ENCODE results near the gene FKBP1B.
A peak's percentile ranks its signal among the peaks of the same experiment; 100 is the strongest.

The FKBP1B gene

DNA sequence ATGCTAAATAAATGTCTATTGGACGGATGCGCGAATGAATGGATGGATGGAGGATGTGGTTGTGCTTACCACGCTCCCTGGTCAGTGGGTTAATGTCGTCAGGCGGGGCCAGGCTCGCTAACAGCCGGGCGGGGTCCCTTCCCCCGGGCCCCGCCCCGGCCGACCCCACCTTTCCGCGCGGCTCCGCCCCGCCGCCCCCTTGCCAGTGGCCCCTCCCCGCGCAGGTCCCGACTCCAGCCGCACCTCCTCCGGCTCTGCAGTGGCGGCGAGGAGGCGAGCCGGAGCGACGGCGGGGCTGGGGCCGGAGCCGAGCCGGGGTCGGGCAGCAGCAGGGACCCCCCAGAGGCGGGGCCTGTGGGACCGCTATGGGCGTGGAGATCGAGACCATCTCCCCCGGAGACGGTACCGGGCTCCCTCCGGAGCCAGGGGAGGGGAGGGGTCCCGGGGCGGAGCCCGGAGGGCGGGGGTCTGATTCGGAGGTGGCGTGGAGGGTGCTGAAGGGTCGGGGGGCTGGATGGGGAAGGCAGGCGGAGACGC lies at the start of gene FKBP1B:
Gene FKBP1B (plus strand): TSS at position 257 of the 537 bp plus-strand sequence. CDS start 109 bp downstream, at position 366.
- POLR2A ChIA-PET: interaction anchor here (1.1 kb wide), 1 partner anchor 122 kb away, joined by 3 read pairs; the partner anchor contains the start of gene ATAD2B
- peak within 1 kb of the TSS; percentile 64 for H3K4me3 ChIP-seq (ENCODE audit: low read depth, low read length)
- TF ChIP-seq CTCF (IDR thresholded peaks at IDR 0.05; ENCODE audit: insufficient read depth, low read length, missing control alignments): no peak
- DNase-seq (ENCODE audit: low read depth, low spot score): no peak
- CTCF ChIA-PET: interaction anchor here (1.1 to 2.0 kb wide), 2 partner anchors 16 to 35 kb away, joined by 4 to 11 read pairs; partner anchors contain the start of gene TP53I3

GRCh38 chr2:24007693-24008092 lies 41.8 kb upstream of the FKBP1B start:
- POLR2A ChIA-PET: no interaction called here
- no peak for DNase-seq (ENCODE audit: low read depth, low spot score)
- no peak overlapping the region for H3K4me3 ChIP-seq (ENCODE audit: low read depth, low read length)
- TF ChIP-seq CTCF (IDR thresholded peaks at IDR 0.05; ENCODE audit: insufficient read depth, low read length, missing control alignments): no peak
- CTCF ChIA-PET: no interaction called here

GRCh38 chr2:24008672-24009366 lies 40.7 kb upstream of the FKBP1B start:
- H3K4me3 ChIP-seq (ENCODE audit: low read depth, low read length): no peak overlapping the region
- no peak for TF ChIP-seq CTCF (IDR thresholded peaks at IDR 0.05; ENCODE audit: insufficient read depth, low read length, missing control alignments)
- ChIA-PET POLR2A (no interaction called here), CTCF (no interaction called here)
- DNase-seq (ENCODE audit: low read depth, low spot score): no peak

GRCh38 chr2:24009367-24009679 lies 40.2 kb upstream of the FKBP1B start:
- no peak for TF ChIP-seq CTCF (IDR thresholded peaks at IDR 0.05; ENCODE audit: insufficient read depth, low read length, missing control alignments)
- CTCF ChIA-PET: no interaction called here

GRCh38 chr2:24009680-24010476 lies 39.7 kb upstream of the FKBP1B start, which contains the start of gene MFSD2B:
TSS of gene MFSD2B (plus strand) at chr2:24010085. CDS start at chr2:24010097, 12 bp downstream.
- H3K4me3 ChIP-seq (ENCODE audit: low read depth, low read length): peak within 1 kb of the TSS; percentile 48
- no peak for TF ChIP-seq CTCF (IDR thresholded peaks at IDR 0.05; ENCODE audit: insufficient read depth, low read length, missing control alignments)
- DNase-seq (ENCODE audit: low read depth, low spot score): no peak
- ChIA-PET POLR2A (interaction anchor here (0.7 kb wide), 1 partner anchor 84 kb away, joined by 3 read pairs; no protein-coding TSS in a partner anchor), CTCF (interaction anchor here (0.9 kb wide), 1 partner anchor 186 kb away, joined by 3 read pairs; no protein-coding TSS in a partner anchor)

More at GRCh38 chr2:24009367-24009679, 40.2 kb upstream of the FKBP1B start:
- POLR2A ChIA-PET: no interaction called here
- no peak for DNase-seq (ENCODE audit: low read depth, low spot score)
- peak overlapping the region; percentile 48 for H3K4me3 ChIP-seq (ENCODE audit: low read depth, low read length)
